ENCODE data around the gene TMEM259.
A peak's percentile ranks its signal among the peaks of the same experiment; 100 is the strongest.

Gene TMEM259

DNA sequence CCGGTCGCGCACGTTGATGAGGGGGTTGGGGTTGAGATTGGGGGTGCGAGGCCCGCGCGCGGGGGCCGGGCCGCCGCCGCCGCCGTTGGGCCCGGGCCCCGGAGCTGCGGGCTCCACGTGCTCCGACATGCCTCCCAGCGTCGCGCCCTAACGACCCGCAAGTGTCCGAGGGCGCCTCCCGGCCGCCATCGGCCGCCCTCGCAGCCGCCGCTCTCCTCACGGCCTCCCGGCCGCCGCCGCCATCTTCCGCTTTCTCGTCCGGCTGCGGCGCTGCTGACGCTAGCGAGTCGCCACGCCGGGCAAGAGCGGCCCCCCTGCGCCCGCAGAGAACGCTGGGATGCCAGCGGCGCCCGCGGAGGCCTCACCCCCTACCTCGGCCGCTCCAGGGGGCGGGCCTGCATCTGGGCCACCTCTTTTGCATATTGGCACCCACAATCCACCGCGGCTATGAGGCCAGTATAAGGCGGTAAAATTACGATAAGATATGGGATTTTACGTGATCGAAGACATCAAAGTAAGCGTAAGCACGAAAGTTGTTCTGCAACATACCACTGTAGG lies at the start of gene TMEM259:
Gene TMEM259 (minus strand): TSS at position 256 of the 558 bp plus-strand sequence. CDS start 127 bp downstream, at position 129.
- peak; percentile 97 for DNase-seq (ENCODE audit: low read depth)

DNA sequence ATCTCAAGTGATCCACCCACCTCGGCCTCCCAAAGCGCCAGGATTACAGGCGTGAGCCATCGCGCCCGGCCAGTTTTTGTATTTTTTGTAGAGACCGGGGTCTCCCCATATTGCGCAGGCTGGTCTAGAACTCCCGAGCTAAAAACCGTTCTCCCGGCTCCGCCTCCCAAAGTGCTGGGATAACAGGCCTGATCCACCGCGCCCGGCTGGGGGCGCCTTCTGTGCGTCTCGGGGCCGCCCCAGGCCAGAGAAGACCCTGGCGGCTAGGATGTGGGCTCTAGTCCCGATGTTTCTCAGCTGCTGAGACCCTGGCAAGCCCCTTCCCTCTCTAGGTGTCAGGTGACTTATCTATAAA lies 49.6 kb upstream of the TMEM259 start:
- DNase-seq (ENCODE audit: low read depth) = no peak

DNA sequence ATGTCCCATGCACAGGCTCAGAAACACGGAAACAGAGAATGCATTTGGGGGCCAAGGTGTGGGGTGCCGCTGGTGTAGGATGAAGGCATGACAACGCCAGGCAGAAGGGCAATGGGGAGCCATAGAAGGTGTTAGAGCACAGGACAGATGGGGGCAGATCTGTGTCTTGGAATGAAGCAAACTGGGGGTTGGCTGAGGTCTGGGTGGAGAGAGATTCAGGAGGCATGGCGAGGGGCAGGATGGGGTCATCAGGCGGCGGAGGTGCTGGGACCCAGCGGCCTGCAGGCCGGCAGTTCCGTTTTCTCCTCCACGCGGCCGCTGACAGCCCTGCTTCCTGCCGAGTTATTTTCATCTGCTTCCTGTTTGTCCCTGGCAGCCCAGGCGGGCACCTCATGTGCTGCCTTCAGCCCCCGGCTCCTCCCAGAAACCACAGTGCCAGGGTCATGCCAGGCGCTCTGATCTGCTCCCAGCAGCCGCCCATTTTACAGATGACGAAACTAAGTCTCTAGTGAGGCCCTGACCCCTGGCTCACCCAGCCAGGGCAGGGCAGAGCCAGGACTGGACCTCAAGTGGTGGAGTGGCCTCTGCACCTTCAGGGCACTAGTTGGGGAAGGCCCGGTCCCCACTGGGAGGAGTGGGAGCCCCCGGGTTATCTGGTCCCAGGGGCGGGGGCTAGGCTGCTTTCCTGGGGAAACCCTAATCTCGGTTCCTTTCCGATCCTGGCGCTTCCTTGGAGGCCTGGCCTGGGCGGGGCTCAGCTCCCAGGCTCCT lies 48.3 kb upstream of the TMEM259 start:
- DNase-seq (ENCODE audit: low read depth) = no peak

DNA sequence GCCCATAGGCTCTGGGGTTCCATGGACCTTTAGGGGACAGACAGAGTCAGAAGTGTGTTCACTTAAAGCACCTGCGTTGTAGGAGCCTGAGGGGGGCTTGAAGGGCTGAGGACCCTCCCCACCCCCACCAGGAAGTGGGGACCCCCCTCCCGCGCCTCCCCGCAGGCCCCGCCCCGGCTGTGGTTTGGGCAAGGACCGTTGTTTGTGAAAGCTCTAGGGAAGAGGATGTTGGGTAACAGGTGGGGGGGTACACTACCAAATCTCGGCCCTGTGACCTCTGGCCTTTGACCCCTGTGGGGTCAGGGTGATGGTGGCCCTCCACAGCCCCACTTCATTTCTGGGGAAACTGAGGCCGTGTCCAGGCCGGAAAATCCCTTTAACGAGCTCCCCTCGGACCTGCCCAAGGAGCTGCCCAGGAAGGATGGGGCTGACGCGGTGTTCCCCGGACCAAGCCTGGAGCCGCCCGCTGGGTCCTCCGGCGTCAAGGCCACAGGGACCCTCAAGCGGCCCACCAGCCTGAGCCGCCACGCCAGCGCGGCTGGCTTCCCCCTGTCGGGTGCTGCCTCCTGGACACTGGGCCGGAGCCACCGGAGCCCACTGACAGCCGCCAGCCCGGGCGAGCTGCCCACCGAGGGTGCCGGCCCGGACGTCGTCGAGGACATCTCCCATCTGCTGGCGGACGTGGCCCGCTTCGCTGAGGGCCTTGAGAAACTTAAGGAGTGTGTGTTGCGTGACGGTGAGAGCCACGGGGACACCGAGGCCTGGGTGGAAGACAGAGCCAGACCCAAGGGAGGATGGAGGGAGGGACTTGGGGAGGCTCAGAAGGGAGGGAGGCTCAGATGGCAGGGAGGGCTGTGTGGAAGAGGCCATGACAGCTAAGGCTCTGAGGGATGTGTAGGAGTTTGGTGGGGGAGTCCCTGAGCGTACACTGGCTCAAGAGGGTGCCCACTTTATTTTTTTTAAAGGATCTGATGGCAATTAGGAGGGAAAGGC lies 47.4 kb upstream of the TMEM259 start:
- no peak for DNase-seq (ENCODE audit: low read depth)

DNA sequence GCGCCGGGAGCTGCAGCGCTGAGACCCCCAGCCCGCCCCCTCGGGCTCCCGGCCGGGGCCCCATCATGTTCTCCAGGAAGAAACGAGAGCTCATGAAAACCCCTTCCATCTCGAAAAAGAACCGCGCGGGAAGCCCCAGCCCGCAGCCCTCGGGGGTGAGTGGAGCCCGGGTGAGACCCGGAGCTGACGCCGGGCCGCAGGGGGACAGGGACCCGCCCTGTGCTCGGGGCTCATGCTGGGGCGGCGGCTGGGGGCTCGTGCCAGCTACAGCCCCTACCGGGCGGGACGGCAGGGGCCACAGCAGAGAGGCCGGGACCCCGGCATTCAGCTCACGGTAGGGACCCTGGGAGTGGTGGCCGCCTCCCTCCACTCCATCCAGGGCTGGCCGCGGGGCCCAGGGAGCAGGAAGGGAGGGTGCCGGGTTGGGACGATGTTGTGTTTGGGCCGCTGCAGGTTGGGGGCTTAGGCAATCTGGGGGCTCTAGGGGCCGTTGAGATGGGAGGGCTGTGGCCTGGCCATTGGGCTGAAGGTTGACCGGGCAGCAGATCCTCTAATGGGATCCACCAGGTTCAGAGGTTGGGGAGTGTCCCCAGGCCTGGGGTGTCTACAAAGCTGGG lies 46.5 kb upstream of the TMEM259 start:
- peak; percentile 65 for DNase-seq (ENCODE audit: low read depth)

DNA sequence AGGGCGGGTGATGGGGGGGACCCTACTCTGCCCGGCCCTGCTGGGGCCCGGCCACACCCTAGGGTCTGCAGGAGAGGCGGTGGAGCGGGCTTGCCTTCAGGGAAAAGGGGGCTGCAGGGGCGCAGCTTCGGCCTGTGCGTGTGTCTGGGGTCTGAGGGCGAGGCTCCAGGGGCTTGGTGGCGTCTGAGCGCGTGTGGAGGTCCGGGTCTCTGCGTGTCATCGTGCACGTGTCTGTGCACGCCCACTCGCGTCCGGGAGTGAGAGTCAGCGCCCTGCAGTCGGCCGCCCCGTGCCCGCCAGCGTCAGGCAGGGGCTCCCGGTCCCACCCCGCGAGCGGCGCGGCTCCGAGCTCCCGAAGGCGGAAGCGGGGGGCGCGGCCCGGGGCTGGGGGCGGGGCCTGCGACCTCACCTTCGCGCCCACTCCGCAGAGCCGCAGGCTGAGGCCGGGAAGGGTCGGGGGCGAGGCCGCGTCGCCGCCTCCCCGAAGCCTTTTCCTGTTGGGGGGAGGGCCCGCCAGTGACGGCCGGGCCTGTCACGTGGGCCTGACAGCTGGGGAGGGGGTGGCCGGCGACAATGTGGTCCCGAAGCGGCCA lies 45.9 kb upstream of the TMEM259 start, which contains the start of gene ARHGAP45:
Gene ARHGAP45 (plus strand): TSS at position 420 of the 593 bp plus-strand sequence. CDS start 239 bp downstream, outside the sequence.
- DNase-seq (ENCODE audit: low read depth) = peak; percentile 73

DNA sequence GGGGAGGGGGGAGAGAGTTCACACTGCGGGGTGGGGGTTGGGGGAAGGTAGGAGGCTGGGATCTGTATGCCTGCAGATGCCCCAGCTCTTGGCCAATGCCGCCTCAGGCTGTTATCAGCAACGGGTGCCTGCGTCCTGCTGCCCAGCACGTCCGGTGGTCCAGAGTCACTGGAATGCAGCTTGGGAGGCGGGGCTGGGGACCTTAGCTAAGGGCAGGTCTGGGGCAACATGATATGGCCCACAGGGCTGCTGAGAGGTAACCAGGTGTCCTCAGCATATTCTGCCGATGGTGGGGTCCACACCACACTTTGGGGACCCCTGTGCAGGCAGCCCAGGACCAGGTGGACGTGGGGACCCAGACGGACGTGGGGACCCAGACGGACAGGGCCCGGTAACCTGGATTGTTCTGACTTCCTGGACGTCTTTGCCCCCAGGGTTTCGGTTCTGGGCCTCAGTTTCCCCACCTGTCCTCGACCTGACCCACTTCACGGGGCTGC lies 45.4 kb upstream of the TMEM259 start:
- DNase-seq (ENCODE audit: low read depth) = no peak

DNA sequence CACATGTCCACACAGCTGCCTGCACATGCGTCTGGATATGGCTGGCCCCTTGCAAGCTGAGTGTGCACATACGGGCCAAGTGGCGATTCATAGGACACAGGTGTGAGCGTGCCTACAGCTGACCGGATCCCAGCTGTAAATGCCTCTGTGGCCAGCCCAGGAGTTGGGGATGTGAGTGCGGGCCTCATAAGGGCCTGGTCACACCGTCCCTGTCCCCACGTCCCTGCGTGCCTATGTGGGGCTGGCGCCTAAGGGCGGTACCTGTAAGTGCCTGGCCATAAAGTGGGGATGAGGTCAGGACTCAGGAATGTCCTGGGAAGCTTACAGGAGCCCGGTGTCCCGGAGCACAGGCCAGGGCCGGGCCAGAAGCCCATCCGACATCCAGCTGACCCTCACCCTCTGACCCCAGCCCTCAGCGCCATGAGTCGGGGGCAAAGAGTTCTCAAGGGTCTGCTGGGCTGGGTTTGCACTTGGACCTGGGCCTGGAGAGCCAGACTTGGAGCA lies 44.7 kb upstream of the TMEM259 start:
- DNase-seq (ENCODE audit: low read depth) = no peak

DNA sequence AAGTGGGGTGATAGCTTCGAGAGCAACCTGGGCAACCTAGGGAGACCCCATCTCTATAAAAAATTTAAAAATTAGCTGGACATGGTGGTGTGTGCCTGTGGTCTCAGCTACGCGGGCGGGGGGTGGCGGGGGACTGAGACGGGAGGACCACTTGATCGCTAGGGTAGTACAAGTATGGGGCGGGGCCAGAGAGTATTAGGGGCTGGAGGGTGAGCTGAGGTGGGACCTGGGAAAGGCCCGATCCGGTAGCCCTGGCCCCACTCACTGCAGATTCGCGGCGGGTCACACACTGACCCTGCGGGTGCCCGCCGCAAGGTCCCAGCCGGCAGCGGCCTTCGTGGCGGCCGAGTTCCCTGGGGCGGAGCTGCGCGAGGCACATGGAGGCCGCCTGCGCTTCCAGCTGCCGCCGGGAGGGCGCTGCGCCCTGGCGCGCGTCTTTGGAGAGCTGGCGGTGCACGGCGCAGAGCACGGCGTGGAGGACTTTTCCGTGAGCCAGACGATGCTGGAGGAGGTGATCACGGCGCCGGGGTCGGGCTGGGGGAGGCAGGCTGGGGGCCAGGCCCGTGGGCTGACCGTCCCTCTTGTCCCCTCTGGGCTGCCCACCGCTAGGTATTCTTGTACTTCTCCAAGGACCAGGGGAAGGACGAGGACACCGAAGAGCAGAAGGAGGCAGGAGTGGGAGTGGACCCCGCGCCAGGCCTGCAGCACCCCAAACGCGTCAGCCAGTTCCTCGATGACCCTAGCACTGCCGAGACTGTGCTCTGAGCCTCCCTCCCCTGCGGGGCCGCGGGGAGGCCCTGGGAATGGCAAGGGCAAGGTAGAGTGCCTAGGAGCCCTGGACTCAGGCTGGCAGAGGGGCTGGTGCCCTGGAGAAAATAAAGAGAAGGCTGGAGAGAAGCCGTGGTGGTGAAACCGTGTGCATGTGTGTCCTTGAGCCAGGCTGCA lies 44.0 kb upstream of the TMEM259 start:
- DNase-seq (ENCODE audit: low read depth) = no peak

DNA sequence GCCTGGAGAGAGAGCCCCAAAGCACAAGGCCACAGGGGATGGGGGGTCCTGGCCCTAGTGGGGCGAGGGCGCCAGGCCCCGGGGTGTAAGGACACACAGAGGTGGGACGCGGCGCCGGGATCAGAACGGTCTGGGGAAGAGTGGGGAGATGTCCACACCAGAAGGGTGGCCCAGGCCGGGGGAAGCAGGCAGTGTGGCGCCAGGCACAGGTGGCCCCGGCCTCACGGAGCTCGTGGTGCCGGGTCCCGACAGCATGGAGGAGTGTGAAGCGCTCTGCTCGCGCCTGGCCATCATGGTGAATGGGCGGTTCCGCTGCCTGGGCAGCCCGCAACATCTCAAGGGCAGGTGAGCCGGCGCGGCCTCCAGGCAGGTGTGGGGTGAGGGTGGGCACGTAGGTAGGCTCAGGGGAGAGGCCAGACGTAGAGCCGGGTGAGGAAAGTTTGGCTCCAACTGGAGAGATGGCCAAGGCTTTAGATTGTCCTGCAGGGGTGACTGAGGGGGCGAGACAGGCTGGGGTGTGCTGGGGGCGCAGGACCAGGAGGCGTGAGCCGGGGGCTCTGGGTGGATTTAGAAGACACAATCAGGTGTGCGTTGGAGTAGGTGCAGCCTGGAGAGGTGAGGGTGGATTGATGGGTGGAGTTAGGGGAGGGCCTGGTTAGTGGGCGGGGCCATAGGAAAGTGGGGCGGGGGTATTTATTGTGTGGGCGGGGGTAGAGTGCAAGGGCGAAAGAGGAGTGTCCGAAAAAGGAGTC lies 43.2 kb upstream of the TMEM259 start:
- DNase-seq (ENCODE audit: low read depth) = no peak

DNA sequence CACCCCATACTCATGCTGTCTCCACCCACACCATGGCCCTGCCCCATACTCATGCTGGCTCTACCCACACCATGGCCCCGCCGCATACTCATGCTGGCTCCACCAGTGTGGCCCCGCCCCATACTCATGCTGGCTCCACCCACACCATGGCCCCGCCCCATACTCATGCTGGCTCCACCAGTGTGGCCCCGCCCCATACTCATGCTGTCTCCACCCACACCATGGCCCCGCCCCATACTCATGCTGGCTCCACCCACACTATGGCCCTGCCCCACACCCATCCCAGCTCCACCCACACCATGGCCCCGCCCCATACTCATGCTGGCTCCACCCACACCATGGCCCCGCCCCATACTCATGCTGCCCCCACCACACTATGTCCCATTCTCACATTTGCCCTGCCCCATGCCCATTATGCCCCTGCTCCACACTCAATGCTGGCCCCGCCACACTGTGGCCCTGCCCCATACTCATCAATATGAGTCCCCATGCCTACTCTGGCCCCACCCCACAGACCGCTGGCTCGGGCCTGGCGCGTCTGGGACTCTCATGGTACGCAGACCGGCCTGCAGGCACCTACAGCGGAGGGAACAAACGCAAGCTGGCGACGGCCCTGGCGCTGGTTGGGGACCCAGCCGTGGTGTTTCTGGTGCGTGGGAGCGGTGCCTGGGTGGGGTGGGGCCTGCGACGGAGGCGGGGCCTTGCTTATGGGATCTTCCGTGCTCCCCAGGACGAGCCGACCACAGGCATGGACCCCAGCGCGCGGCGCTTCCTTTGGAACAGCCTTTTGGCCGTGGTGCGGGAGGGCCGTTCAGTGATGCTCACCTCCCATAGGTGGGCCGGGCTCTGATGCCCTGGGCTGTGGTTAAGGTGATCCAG lies 42.3 kb upstream of the TMEM259 start:
- DNase-seq (ENCODE audit: low read depth) = no peak

DNA sequence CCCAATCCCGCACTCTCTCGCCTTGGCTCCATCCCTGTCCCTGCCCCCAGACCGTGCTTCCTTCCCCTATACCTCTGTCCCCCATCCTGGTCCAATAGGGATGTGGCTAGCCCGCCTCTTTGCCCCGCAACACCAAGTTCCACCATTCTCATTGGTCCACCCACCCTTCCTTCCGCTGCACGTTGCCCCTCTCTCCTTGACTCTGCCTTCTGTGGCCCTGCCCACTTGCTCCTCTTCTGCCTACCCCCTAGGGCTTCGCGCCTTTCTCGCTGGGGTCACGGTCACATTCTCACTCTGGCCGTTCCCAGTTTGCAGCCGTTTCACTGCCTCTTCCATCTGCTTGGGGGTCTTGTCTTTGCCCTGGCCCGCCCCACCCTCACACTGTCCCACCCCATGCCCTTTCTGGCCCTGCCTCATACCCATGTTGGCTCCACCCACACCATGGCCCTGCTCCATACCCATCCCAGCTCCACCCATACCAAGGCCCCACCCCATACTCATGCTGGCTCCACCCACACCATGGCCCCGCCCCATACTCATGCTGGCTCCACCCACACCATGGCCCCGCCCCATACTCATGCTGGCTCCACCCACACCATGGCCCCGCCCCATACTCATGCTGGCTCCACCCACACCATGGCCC lies 41.6 kb upstream of the TMEM259 start:
- no peak for DNase-seq (ENCODE audit: low read depth)

DNA sequence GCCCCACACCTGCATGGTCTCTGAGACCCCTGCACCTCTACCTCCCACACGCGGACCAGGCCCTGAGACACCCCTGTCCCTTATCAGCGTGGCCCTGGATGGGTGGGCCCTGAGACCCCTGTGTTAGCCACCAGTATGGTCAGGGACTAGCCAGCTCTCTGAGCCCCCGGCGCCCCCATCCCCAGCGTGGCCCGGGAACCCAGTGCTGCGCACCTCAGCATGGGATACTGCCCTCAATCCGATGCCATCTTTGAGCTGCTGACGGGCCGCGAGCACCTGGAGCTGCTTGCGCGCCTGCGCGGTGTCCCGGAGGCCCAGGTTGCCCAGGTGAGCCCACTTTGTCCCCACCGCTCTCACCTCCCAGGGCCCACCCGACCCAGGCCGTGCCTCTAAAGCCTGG lies 41.1 kb upstream of the TMEM259 start:
- no peak for DNase-seq (ENCODE audit: low read depth)

DNA sequence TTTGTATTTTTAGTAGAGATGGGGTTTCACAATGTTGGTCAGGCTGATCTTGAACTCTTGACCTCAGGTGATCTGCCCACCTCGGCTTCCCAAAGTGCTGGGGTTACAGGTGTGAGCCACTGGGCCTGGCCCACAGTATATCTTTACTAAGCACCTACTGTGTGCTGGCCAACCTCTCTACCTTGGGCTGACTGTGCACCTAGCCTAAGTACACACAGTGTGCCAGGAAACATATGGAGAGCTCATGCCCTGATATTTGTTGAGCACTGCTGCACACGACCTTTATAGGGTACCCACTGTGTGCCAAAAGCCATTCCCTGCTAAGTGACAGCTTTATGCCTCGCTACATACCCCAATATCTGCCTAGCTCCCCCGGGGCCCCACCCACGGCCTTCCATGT lies 39.8 kb upstream of the TMEM259 start:
- DNase-seq (ENCODE audit: low read depth) = no peak

DNA sequence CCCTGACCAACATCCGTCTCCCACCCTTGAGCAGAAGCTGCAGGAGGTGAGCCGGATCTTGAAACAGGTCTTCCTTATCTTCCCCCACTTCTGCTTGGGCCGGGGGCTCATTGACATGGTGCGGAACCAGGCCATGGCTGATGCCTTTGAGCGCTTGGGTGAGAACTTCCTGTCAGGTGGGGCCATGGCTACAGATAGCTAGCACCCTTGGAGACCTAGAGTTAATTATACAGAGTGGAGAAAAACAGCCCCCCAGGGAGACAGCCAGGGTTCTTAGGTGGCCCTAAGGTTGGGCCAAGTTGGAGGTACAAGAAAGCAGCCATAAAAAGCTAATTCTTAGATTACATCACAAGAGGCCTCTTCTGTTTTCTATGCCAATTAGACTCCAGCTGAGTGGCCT lies 37.2 kb upstream of the TMEM259 start:
- no peak for DNase-seq (ENCODE audit: low read depth)

DNA sequence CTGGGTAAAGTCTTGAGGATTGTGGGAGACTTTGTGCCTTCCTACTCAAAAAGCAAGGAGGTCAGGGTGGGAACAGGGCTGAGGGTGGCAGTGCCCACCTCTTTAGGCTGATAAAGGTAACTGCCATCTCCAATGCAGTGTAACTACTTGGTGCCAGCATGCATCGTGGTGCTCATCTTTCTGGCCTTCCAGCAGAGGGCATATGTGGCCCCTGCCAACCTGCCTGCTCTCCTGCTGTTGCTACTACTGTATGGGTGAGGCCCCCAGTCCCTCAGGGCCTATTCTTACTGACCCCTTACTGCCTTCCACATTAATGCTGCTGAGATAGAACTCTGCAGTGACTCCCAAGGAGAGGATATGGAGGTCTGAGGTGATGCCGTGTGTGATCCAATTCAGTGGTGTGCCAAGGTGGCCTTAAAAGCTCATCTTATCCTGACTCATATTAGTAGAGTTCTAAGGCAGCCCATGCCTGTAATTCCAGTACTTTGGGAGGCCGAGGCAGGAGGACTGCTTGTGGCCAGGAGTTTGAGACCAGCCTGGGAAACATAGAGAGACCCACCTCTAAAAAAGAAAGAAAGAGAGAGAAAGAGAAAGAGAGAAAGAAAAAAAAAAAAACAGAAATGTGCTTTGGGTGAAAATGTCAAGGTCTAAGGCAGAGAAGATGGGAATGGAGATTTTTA lies 36.4 kb upstream of the TMEM259 start:
- DNase-seq (ENCODE audit: low read depth) = no peak

DNA sequence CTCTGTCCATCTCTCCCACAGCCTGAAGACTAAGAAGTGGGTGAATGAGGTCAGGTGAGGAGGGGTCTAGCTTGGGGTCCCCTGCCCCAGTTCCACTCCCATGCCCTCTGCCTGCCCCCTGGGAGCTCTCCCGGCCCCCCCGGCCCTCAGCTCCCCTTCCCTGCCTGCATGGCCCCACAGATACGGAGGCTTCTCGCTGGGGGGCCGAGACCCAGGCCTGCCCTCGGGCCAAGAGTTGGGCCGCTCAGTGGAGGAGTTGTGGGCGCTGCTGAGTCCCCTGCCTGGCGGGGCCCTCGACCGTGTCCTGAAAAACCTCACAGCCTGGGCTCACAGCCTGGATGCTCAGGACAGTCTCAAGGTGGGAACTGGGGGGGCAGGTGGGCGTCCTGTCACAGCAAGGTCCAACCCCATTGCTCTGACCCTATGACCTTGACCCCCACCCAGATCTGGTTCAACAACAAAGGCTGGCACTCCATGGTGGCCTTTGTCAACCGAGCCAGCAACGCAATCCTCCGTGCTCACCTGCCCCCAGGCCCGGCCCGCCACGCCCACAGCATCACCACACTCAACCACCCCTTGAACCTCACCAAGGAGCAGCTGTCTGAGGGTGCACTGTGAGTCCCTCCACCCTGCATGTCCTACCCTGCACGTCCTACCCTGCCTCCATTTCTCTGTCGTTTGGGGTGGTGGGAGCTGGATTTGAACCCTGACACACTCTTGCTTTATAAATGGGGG lies 35.1 kb upstream of the TMEM259 start:
- DNase-seq (ENCODE audit: low read depth) = no peak
